C4-2B (cell line): Measurements from ENCODE around the gene ANKMY1.

Experiments
- ZFX ChIP-seq: fragments of 450-650 bp; IDR thresholded peaks from 2 replicates; pipeline ENCODE4 v1.6.1; 2017
- TF ChIP-seq, protein P1 (sequence below): fragments of 450-650 bp; conservative IDR thresholded peaks from 2 replicates; pipeline ENCODE4 v1.5.1; 2017; ENCODE audit warnings: mild to moderate bottlenecking

DNA sequence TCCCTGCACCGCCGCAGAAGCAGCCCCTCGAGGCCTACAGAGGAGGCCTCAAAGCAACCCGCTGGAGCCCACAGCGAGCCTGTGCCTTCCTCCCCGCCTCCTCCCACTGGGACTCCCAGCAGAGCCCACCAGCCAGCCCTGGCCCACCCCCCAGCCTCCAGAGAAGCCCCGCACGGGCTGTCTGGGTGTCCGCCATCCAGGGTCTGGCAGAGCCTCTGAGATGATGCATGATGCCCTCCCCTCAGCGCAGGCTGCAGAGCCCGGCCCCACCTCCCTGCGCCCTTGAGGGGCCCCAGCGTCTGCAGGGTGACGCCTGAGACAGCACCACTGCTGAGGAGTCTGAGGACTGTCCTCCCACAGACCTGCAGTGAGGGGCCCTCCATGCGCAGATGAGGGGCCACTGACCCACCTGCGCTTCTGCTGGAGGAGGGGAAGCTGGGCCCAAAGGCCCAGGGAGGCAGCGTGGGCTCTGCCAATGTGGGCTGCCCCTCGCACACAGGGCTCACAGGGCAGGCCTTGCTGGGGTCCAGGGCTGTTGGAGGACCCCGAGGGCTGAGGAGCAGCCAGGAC is 91.1 kb downstream of the ANKMY1 start:
- TF ChIP-seq, protein P1, sequence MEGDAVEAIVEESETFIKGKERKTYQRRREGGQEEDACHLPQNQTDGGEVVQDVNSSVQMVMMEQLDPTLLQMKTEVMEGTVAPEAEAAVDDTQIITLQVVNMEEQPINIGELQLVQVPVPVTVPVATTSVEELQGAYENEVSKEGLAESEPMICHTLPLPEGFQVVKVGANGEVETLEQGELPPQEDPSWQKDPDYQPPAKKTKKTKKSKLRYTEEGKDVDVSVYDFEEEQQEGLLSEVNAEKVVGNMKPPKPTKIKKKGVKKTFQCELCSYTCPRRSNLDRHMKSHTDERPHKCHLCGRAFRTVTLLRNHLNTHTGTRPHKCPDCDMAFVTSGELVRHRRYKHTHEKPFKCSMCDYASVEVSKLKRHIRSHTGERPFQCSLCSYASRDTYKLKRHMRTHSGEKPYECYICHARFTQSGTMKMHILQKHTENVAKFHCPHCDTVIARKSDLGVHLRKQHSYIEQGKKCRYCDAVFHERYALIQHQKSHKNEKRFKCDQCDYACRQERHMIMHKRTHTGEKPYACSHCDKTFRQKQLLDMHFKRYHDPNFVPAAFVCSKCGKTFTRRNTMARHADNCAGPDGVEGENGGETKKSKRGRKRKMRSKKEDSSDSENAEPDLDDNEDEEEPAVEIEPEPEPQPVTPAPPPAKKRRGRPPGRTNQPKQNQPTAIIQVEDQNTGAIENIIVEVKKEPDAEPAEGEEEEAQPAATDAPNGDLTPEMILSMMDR, result no peak
- TF ChIP-seq ZFX, result no peak
